A549 (cell line): ENCODE data around the gene MCM3AP. TPM values are rescaled to one million over a fixed set of nuclear protein-coding genes. Genes with fewer than 3 reads are reported as not detected.

Source experiments
- ATAC-seq, 2 experiments: fragments of 200-7000 bp in 1 of 2; fragments of >200 bp in 1 of 2; cut with Nextera tagmentation in 1 of 2; cut with Tn5 transposase in 1 of 2; 3 replicates each; pipeline versions ENCODE4 v1.8.0 to v1.9.1; 2018 to 2020; ENCODE audit warnings: mild to moderate bottlenecking in 1 of 2, moderate library complexity in 1 of 2
- CTCF ChIA-PET: fragments of 300-600 bp; sonication (Branson Sonifier 250); formaldehyde crosslinking; extraction: SDS; loops from one replicate; lab custom pipeline; 2021; ENCODE audit warnings: antibody characterized with exemption, inconsistent platforms; lab: Yijun Ruan, JAX
- POLR2A ChIA-PET: fragments of 350-600 bp; formaldehyde crosslinking; extraction: SDS; loops from one replicate; lab custom pipeline; 2021; ENCODE audit warnings: antibody characterized with exemption, inconsistent platforms; lab: Yijun Ruan, JAX
- DNase-seq, 2 experiments: peaks; one replicate each; pipeline versions ENCODE4 v3.0.0 to v3.0.0-alpha.2; 2011 to 2016; ENCODE audit warnings: low read depth in 1 of 2, low spot score in 1 of 2
- FAIRE-seq: peaks from 2 replicates; lab custom pipeline; 2011; peaks lifted over from hg19 to GRCh38; lab: Jason Lieb, UNC
- H3K27ac ChIP-seq, 2 experiments: fragments of >200 bp; sonication (Bioruptor Twin); formaldehyde crosslinking; 3 replicates each; pipeline ENCODE4 v1.5.1; 2016 to 2017
- H3K4me1 ChIP-seq: fragments of >200 bp; sonication (Bioruptor Twin); formaldehyde crosslinking; 3 replicates; pipeline ENCODE4 v1.6.1; 2016
- H3K4me2 ChIP-seq: fragments of >200 bp; sonication (Bioruptor Twin); formaldehyde crosslinking; 3 replicates; pipeline ENCODE4 v1.6.1; 2016
- H3K4me3 ChIP-seq: fragments of >200 bp; sonication (Bioruptor Twin); formaldehyde crosslinking; 3 replicates; pipeline ENCODE4 v1.5.1; 2016
- H3K9me3 ChIP-seq: fragments of >200 bp; sonication (Bioruptor Twin); formaldehyde crosslinking; 3 replicates; pipeline ENCODE4 v1.6.1; 2016
- CBX2 ChIP-seq: fragments of 200-600 bp; sonication (generic); IDR thresholded peaks from 2 replicates; pipeline ENCODE4 v1.6.1; 2016; ENCODE audit warnings: low read depth, mild to moderate bottlenecking, borderline replicate concordance
- CBX8 ChIP-seq: fragments of 200-600 bp; sonication (generic); IDR thresholded peaks from 2 replicates; pipeline ENCODE4 v1.6.1; 2016
- CEBPB ChIP-seq, 2 experiments: fragments of >200 bp in 1 of 2; sonication (Bioruptor Twin) in 1 of 2; formaldehyde crosslinking in 1 of 2; IDR thresholded peaks; 2 replicates each; pipeline ENCODE4 v1.6.1; 2012 to 2016
- EHF ChIP-seq: fragments of 250-450 bp; sonication (Bioruptor Pico); IDR thresholded peaks from 2 replicates; pipeline ENCODE4 v1.5.0; 2020; ENCODE audit warnings: mild to moderate bottlenecking
- EHMT2 ChIP-seq: fragments of 200-600 bp; sonication (generic); IDR thresholded peaks from 2 replicates; pipeline ENCODE4 v1.6.1; 2016; ENCODE audit warnings: antibody characterized with exemption, low read depth, mild to moderate bottlenecking, moderate library complexity
- FOSB ChIP-seq: fragments of 250-450 bp; sonication (Bioruptor Pico); IDR thresholded peaks from 2 replicates; pipeline ENCODE4 v1.5.0; 2020; ENCODE audit warnings: mild to moderate bottlenecking, moderate library complexity
- GATA3 ChIP-seq: IDR thresholded peaks from 2 replicates; pipeline ENCODE4 v1.6.1; 2012; ENCODE audit warnings: borderline replicate concordance
- HDAC2 ChIP-seq: fragments of 200-600 bp; sonication (generic); IDR thresholded peaks from 2 replicates; pipeline ENCODE4 v1.6.1; 2016
- HEYL ChIP-seq: fragments of 250-450 bp; sonication (Bioruptor Pico); IDR thresholded peaks from 2 replicates; pipeline ENCODE4 v1.8.0; 2021; ENCODE audit warnings: mild to moderate bottlenecking, moderate library complexity
- HOXB13 ChIP-seq: fragments of 250-450 bp; sonication (Bioruptor Pico); IDR thresholded peaks from 2 replicates; pipeline ENCODE4 v1.5.0; 2020; ENCODE audit warnings: low read depth, mild to moderate bottlenecking, moderate library complexity
- NFE2L2 ChIP-seq: fragments of 150-350 bp; conservative IDR thresholded peaks from 2 replicates; pipeline ENCODE4 v1.6.1; 2014; ENCODE audit warnings: low read length
- PHF8 ChIP-seq: fragments of 200-600 bp; sonication (generic); IDR thresholded peaks from 2 replicates; pipeline ENCODE4 v1.6.1; 2016; ENCODE audit warnings: low read depth, mild to moderate bottlenecking, antibody characterized with exemption, moderate library complexity, borderline replicate concordance
- RFX5 ChIP-seq: fragments of 450-650 bp; IDR thresholded peaks from 2 replicates; pipeline ENCODE4 v1.7.1; 2014; ENCODE audit warnings: antibody characterized with exemption, mild to moderate bottlenecking, moderate library complexity
- SREBF2 ChIP-seq: fragments of 450-650 bp; IDR thresholded peaks from 2 replicates; pipeline ENCODE4 v1.6.1; 2014; ENCODE audit warnings: mild to moderate bottlenecking, moderate library complexity
- ZNF302 ChIP-seq: fragments of 250-450 bp; sonication (Bioruptor Pico); IDR thresholded peaks from 2 replicates; pipeline ENCODE4 v1.9.0; 2021; ENCODE audit warnings: inconsistent platforms, mild to moderate bottlenecking, moderate library complexity
- WGBS: methylation state at CpG from one replicate; pipeline ENCODE4 v1.1.6; 2017; ENCODE audit errors: missing lambda C conversion rate; 5-methylcytosine and 5-hydroxymethylcytosine counted together
- polyA plus RNA-seq, 4 experiments: library from polyadenylated mRNA; depleted of rRNA in 3 of 4; stranded (reverse); fragments of >200 nt; fragmentation: RNase III in 1 of 4; extraction: RNeasy Plus Mini Kit Qiagen cat#74134 plus additional on column Dnase treatment in 1 of 4; gene quantifications; 2 replicates in 3 of 4; 3 replicates in 1 of 4; pipeline ENCODE4 v1.2.3, GENCODE V29; 2011 to 2017
- TF ChIP-seq, protein P1 (sequence below): fragments of >200 bp; sonication (Bioruptor Twin); formaldehyde crosslinking; IDR thresholded peaks from 3 replicates; pipeline ENCODE4 v1.5.1; 2016
- TF ChIP-seq, protein P2 (sequence below): fragments of >200 bp; sonication (Bioruptor Twin); formaldehyde crosslinking; IDR thresholded peaks from 2 replicates; pipeline ENCODE4 v1.6.1; 2016
- TF ChIP-seq, protein P3 (sequence below): fragments of 250-450 bp; sonication (Bioruptor Pico); IDR thresholded peaks from 2 replicates; pipeline ENCODE4 v1.5.0; 2020; ENCODE audit warnings: low read depth, mild to moderate bottlenecking, moderate library complexity
- TF ChIP-seq, protein P4 (sequence below): IDR thresholded peaks from 2 replicates; pipeline ENCODE4 v1.6.1; 2012
- TF ChIP-seq, protein P5 (sequence below): fragments of 200-600 bp; sonication (generic); IDR thresholded peaks from 2 replicates; pipeline ENCODE4 v1.6.1; 2016; ENCODE audit warnings: antibody characterized with exemption, mild to moderate bottlenecking, moderate library complexity
- TF ChIP-seq, protein P6 (sequence below): fragments of >200 bp; sonication (Bioruptor Twin); formaldehyde crosslinking; IDR thresholded peaks from 3 replicates; pipeline ENCODE4 v1.6.1; 2016

MCM3AP gene
- polyA plus RNA-seq, 2 of the 4 experiments (the other 2 are of a cell fraction): 41.2 to 43.6 TPM

DNA sequence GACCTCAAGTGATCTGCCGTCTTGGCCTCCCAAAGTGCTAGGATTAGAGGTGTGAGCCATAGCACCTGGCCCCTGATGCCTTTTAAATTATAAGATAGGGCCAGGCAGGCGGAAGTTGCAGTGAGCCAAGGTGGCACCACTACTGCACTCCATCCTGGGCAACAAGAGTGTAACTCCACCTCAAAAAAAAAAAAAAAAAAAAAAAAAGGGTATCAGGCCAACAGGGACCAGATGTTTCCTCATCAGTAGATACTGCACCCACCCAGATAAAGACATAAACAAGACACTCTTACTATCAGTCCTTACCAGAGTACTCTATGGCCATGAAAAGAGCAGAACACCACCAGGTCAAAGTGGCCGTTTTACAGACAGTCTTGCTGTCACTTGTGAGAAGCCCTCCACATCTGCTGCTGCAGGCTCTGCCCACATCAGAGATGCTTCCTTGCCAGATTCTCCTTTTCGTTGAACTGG is 35.0 kb upstream of the MCM3AP start:
- Histone ChIP-seq H3K9me3 (no peaks in the 10 kb centered on the region), H3K4me3 (no peak overlapping the region), H3K4me1 (peaks cover 12% of the 10 kb centered on the region; the same call in 2 of the 3 replicates), H3K4me2 (no peak overlapping the region), H3K27ac (no peak overlapping the region)
- no peak for ATAC-seq
- no peak for DNase-seq
- ChIA-PET POLR2A (no interaction called here), CTCF (no interaction called here)
- FAIRE-seq: no peak
- TF ChIP-seq FOSB (CRISPR knock-in tag): no peak
- no peak for TF ChIP-seq SREBF2
- no peak for TF ChIP-seq RFX5
- no peak for TF ChIP-seq CBX2
- no peak for TF ChIP-seq NFE2L2
- no peak for TF ChIP-seq EHF (CRISPR knock-in tag)
- TF ChIP-seq, protein P1, sequence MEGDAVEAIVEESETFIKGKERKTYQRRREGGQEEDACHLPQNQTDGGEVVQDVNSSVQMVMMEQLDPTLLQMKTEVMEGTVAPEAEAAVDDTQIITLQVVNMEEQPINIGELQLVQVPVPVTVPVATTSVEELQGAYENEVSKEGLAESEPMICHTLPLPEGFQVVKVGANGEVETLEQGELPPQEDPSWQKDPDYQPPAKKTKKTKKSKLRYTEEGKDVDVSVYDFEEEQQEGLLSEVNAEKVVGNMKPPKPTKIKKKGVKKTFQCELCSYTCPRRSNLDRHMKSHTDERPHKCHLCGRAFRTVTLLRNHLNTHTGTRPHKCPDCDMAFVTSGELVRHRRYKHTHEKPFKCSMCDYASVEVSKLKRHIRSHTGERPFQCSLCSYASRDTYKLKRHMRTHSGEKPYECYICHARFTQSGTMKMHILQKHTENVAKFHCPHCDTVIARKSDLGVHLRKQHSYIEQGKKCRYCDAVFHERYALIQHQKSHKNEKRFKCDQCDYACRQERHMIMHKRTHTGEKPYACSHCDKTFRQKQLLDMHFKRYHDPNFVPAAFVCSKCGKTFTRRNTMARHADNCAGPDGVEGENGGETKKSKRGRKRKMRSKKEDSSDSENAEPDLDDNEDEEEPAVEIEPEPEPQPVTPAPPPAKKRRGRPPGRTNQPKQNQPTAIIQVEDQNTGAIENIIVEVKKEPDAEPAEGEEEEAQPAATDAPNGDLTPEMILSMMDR: no peak
- TF ChIP-seq, protein P2, sequence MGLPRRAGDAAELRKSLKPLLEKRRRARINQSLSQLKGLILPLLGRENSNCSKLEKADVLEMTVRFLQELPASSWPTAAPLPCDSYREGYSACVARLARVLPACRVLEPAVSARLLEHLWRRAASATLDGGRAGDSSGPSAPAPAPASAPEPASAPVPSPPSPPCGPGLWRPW: no peak
- TF ChIP-seq HEYL (CRISPR knock-in tag): no peak
- TF ChIP-seq ZNF302 (CRISPR knock-in tag): no peak
- TF ChIP-seq PHF8: no peak
- TF ChIP-seq, protein P3, sequence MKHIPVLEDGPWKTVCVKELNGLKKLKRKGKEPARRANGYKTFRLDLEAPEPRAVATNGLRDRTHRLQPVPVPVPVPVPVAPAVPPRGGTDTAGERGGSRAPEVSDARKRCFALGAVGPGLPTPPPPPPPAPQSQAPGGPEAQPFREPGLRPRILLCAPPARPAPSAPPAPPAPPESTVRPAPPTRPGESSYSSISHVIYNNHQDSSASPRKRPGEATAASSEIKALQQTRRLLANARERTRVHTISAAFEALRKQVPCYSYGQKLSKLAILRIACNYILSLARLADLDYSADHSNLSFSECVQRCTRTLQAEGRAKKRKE: no peak
- TF ChIP-seq CEBPB (IDR thresholded peaks at IDR 0.05): no peak
- no peak for TF ChIP-seq HOXB13 (CRISPR knock-in tag)
- no peak for TF ChIP-seq GATA3
- no peak for TF ChIP-seq EHMT2
- TF ChIP-seq, protein P4, sequence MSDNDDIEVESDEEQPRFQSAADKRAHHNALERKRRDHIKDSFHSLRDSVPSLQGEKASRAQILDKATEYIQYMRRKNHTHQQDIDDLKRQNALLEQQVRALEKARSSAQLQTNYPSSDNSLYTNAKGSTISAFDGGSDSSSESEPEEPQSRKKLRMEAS: no peak
- 89% methylated on average over 4 of the region's 4 CpGs for WGBS

DNA sequence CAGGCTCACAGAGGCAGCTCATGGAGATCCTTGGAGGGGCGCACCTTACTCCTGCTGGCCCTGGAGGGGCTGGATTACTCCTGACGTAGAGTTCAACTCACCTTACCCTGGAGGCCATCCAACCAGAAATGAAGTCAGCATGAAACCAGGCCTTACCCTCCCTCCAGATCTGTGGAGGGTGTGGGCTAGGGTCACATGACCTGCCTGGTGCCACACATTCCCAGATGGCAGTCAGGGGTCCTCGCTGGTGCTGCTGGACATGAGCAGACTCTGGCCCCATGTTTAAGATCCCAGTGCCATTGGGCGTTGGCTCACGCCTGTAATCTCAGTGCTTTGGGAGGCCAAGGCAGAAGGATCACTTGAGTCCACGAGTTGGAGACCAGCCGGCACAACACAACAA is 33.8 kb upstream of the MCM3AP start:
- H3K27ac ChIP-seq: no peak overlapping the region
- POLR2A ChIA-PET: no interaction called here
- peaks cover 12% of the 10 kb centered on the region; the same call in 2 of the 3 replicates for H3K4me1 ChIP-seq
- WGBS: 95% methylated on average over 5 of the region's 7 CpGs
- TF ChIP-seq PHF8 (no peak), CBX8 (no peak), HDAC2 (no peak)
- TF ChIP-seq, protein P5, sequence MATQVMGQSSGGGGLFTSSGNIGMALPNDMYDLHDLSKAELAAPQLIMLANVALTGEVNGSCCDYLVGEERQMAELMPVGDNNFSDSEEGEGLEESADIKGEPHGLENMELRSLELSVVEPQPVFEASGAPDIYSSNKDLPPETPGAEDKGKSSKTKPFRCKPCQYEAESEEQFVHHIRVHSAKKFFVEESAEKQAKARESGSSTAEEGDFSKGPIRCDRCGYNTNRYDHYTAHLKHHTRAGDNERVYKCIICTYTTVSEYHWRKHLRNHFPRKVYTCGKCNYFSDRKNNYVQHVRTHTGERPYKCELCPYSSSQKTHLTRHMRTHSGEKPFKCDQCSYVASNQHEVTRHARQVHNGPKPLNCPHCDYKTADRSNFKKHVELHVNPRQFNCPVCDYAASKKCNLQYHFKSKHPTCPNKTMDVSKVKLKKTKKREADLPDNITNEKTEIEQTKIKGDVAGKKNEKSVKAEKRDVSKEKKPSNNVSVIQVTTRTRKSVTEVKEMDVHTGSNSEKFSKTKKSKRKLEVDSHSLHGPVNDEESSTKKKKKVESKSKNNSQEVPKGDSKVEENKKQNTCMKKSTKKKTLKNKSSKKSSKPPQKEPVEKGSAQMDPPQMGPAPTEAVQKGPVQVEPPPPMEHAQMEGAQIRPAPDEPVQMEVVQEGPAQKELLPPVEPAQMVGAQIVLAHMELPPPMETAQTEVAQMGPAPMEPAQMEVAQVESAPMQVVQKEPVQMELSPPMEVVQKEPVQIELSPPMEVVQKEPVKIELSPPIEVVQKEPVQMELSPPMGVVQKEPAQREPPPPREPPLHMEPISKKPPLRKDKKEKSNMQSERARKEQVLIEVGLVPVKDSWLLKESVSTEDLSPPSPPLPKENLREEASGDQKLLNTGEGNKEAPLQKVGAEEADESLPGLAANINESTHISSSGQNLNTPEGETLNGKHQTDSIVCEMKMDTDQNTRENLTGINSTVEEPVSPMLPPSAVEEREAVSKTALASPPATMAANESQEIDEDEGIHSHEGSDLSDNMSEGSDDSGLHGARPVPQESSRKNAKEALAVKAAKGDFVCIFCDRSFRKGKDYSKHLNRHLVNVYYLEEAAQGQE: no peak
- TF ChIP-seq, protein P6, sequence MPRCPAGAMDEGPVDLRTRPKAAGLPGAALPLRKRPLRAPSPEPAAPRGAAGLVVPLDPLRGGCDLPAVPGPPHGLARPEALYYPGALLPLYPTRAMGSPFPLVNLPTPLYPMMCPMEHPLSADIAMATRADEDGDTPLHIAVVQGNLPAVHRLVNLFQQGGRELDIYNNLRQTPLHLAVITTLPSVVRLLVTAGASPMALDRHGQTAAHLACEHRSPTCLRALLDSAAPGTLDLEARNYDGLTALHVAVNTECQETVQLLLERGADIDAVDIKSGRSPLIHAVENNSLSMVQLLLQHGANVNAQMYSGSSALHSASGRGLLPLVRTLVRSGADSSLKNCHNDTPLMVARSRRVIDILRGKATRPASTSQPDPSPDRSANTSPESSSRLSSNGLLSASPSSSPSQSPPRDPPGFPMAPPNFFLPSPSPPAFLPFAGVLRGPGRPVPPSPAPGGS: no peak
- no peak for FAIRE-seq
- DNase-seq: no peak
- H3K4me2 ChIP-seq: no peak overlapping the region
- H3K9me3 ChIP-seq: no peaks in the 10 kb centered on the region
- CTCF ChIA-PET: no interaction called here
- no peak for ATAC-seq
- H3K4me3 ChIP-seq: no peak overlapping the region
